Measurements from ENCODE around the gene CBFA2T3.

- TF ChIP-seq CTCF (IDR thresholded peaks at IDR 0.05), result no peak
- TF ChIP-seq ZFX (IDR thresholded peaks at IDR 0.05; ENCODE audit: borderline replicate concordance), result no peak
Measured at GRCh38 chr16:88978608-88979346, 1.8 kb upstream of the CBFA2T3 start.

All from 22Rv1 (cell line).